Inflammatory macrophage treated with lipopolysaccharide for 1 hour (primary cell): ENCODE measurements around the gene TMEM270.
A peak's percentile ranks its signal among the peaks of the same experiment; 100 is the strongest.
"Not testable (repeated sequence)": the region's sequence is repeated elsewhere in the genome, so short reads cannot be mapped to it uniquely, and the experiment has no call there.

ENCODE experiments used
- DNase-seq, 2 donors: peaks; one replicate each; pipeline ENCODE4 v3.0.0-alpha.2; 2020 to 2022

Gene TMEM270

GRCh38 chr7:73864981-73865711 is 4.2 kb downstream of the TMEM270 start:
- DNase-seq: no peak

- peak; percentile 38 to 73 for DNase-seq
These were observed 4.9 kb downstream of the TMEM270 start for GRCh38 chr7:73865738-73866445.

GRCh38 chr7:73866446-73866767 is 5.4 kb downstream of the TMEM270 start:
- DNase-seq: no peak

- DNase-seq: no peak
These were observed 8.2 kb downstream of the TMEM270 start for GRCh38 chr7:73869011-73869798.

GRCh38 chr7:73870041-73870492 is 9.1 kb downstream of the TMEM270 start:
- no peak for DNase-seq

- no peak for DNase-seq
These were observed 10.4 kb downstream of the TMEM270 start for GRCh38 chr7:73871163-73872011.

GRCh38 chr7:73872056-73872908 is 11.3 kb downstream of the TMEM270 start:
- DNase-seq: no peak

GRCh38 chr7:73876361-73876760 is 15.4 kb downstream of the TMEM270 start:
- DNase-seq: no peak

GRCh38 chr7:73876973-73877372 is 16.0 kb downstream of the TMEM270 start:
- DNase-seq: no peak

- no peak for DNase-seq
These were observed 19.2 kb downstream of the TMEM270 start for GRCh38 chr7:73879977-73880681.

GRCh38 chr7:73880755-73881328 is 19.9 kb downstream of the TMEM270 start:
- DNase-seq: no peak

GRCh38 chr7:73881352-73882046 is 20.5 kb downstream of the TMEM270 start:
- no peak for DNase-seq

- no peak for DNase-seq
These were observed 21.1 kb downstream of the TMEM270 start for GRCh38 chr7:73882047-73882402.

GRCh38 chr7:73884867-73885422 is 24.0 kb downstream of the TMEM270 start:
- DNase-seq: not testable (repeated sequence)

GRCh38 chr7:73885433-73885974 is 24.5 kb downstream of the TMEM270 start:
- DNase-seq: no peak

- no peak for DNase-seq
These were observed 25.2 kb downstream of the TMEM270 start for GRCh38 chr7:73885975-73886798.

- no peak for DNase-seq
These were observed 26.8 kb downstream of the TMEM270 start for GRCh38 chr7:73887762-73888161.

GRCh38 chr7:73888959-73889358 is 28.0 kb downstream of the TMEM270 start:
- peak; percentile 32 to 40 for DNase-seq
